HCT116 (cell line): ENCODE measurements around the gene IL18BP. TPM values are rescaled to one million over a fixed set of nuclear protein-coding genes. Genes with fewer than 3 reads are reported as not detected.

Source experiments
- ATAC-seq: fragments of 200-7000 bp; cut with Tn5 transposase; 2 replicates; pipeline ENCODE4 v1.9.1; 2020; ENCODE audit warnings: mild to moderate bottlenecking, moderate library complexity
- BruUV-seq: library from RNA; stranded (reverse); fragments of 400-500 nt; replicated peaks from 2 replicates; lab custom pipeline; 2021; lab: Mats Ljungman, UMichigan
- CTCF ChIA-PET: fragments of 300-600 bp; sonication (Branson Sonifier 250); formaldehyde crosslinking; loops from one replicate; lab custom pipeline; 2021; ENCODE audit warnings: antibody characterized with exemption; lab: Charles Lee
- POLR2A ChIA-PET: fragments of 300-600, 350-600 bp; sonication (Branson Sonifier 250); formaldehyde crosslinking; loops from one replicate; lab custom pipeline; 2021; ENCODE audit warnings: antibody characterized with exemption; lab: Charles Lee
- RAD21 ChIA-PET, 2 experiments: fragments of 300-600 bp; sonication (Branson Sonifier 250); formaldehyde crosslinking; loops; one replicate each; lab custom pipeline; 2023; ENCODE audit warnings: low total read pairs in 2 of 2; ENCODE audit not compliant: uncharacterized antibody in 2 of 2, unreplicated experiment in 2 of 2, low non-redundant PET in 1 of 2; lab: Charles Lee
- DNase-seq: peaks from one replicate; pipeline ENCODE4 v3.0.0-alpha.2; 2010; ENCODE audit warnings: low read depth, low spot score
- H2AFZ ChIP-seq: fragments of 200-600 bp; shearing (Covaris generic), sonication (generic); 2 replicates; pipeline ENCODE4 v1.6.1; 2017; ENCODE audit warnings: low read depth, mixed run types, mixed read lengths, antibody characterized with exemption, low read length; ENCODE audit not compliant: poor library complexity, severe bottlenecking
- H3K27ac ChIP-seq: 2 replicates; pipeline ENCODE4 v1.5.1; 2012; ENCODE audit warnings: low read depth, low read length
- H3K27me3 ChIP-seq: fragments of 200-600 bp; sonication (generic); 2 replicates; pipeline ENCODE4 v1.6.1; 2016; ENCODE audit warnings: mixed run types, low read length, mixed read lengths; ENCODE audit not compliant: insufficient read depth
- H3K36me3 ChIP-seq, 2 experiments: fragments of 200-500 bp in 1 of 2; fragments of 200-600 bp in 1 of 2; sonication (Bioruptor generic) in 1 of 2; sonication (generic) in 1 of 2; 2 replicates each; pipeline versions ENCODE4 v1.5.1 to v1.6.1; 2014 to 2016; ENCODE audit warnings: low read length in 2 of 2, inconsistent platforms in 1 of 2, mixed read lengths in 1 of 2, mixed run types in 1 of 2; ENCODE audit not compliant: insufficient read depth in 2 of 2, control insufficient read depth in 1 of 2
- H3K4me1 ChIP-seq, 2 experiments: fragments of 200-600 bp in 1 of 2; sonication (generic) in 1 of 2; 2 replicates each; pipeline versions ENCODE4 v1.5.1 to v1.6.1; 2012 to 2017; ENCODE audit warnings: low read length in 2 of 2, inconsistent platforms in 1 of 2, mild to moderate bottlenecking in 1 of 2, mixed read lengths in 1 of 2, mixed run types in 1 of 2, moderate library complexity in 1 of 2; ENCODE audit not compliant: insufficient read depth in 2 of 2, control insufficient read depth in 1 of 2
- H3K4me2 ChIP-seq: fragments of 200-600 bp; sonication (generic); 2 replicates; pipeline ENCODE4 v1.6.1; 2017; ENCODE audit warnings: mixed run types, low read length, mixed read lengths
- H3K4me3 ChIP-seq, 2 experiments: fragments of 200-600 bp in 1 of 2; sonication (generic) in 1 of 2; replicated peaks in 1 of 2; 2 replicates each; pipeline ENCODE4 v1.5.1; 2011 to 2016; ENCODE audit warnings: low read length in 2 of 2, control low read depth in 1 of 2, low read depth in 1 of 2, mild to moderate bottlenecking in 1 of 2, mixed read lengths in 1 of 2, mixed run types in 1 of 2
- H3K79me2 ChIP-seq: fragments of 200-600 bp; sonication (generic); 2 replicates; pipeline ENCODE4 v1.6.1; 2017; ENCODE audit warnings: mild to moderate bottlenecking, mixed run types, low read length, moderate library complexity, mixed read lengths; ENCODE audit not compliant: insufficient read depth
- H3K9ac ChIP-seq: fragments of 200-600 bp; sonication (generic); 2 replicates; pipeline ENCODE4 v1.6.1; 2016; ENCODE audit warnings: low read length, mixed read lengths
- H3K9me2 ChIP-seq: fragments of 200-600 bp; sonication (generic), shearing (Covaris generic); 2 replicates; pipeline ENCODE4 v1.6.1; 2017; ENCODE audit warnings: mixed run types, mild to moderate bottlenecking, moderate library complexity; ENCODE audit not compliant: insufficient read depth
- H3K9me3 ChIP-seq, 2 experiments: fragments of 200-500 bp in 1 of 2; fragments of 200-600 bp in 1 of 2; sonication (Bioruptor generic) in 1 of 2; sonication (generic) in 1 of 2; 2 replicates each; pipeline ENCODE4 v1.6.1; 2014 to 2017; ENCODE audit warnings: low read length in 2 of 2, mixed read lengths in 2 of 2, inconsistent platforms in 1 of 2, low read depth in 1 of 2, mild to moderate bottlenecking in 1 of 2, mixed run types in 1 of 2, moderate library complexity in 1 of 2; ENCODE audit not compliant: control insufficient read depth in 1 of 2, insufficient read depth in 1 of 2
- H4K20me1 ChIP-seq: fragments of 200-600 bp; sonication (generic), shearing (Covaris generic); 2 replicates; pipeline ENCODE4 v1.6.1; 2017; ENCODE audit warnings: mixed run types, mild to moderate bottlenecking, moderate library complexity; ENCODE audit not compliant: insufficient read depth
- ATF3 ChIP-seq: IDR thresholded peaks from 2 replicates; pipeline ENCODE4 v1.6.1; 2012
- CBX3 ChIP-seq: IDR thresholded peaks from 2 replicates; pipeline ENCODE4 v1.6.1; 2012; ENCODE audit warnings: low read depth
- CTCF ChIP-seq, 3 experiments: fragments of 200-600 bp in 1 of 3; sonication (generic) in 1 of 3; IDR thresholded peaks in 2 of 3; conservative IDR thresholded peaks in 1 of 3; 2 replicates each; pipeline ENCODE4 v1.5.1; 2012 to 2017; ENCODE audit warnings: low read depth in 2 of 3, low read length in 2 of 3, antibody characterized with exemption in 1 of 3, borderline replicate concordance in 1 of 3, control low read depth in 1 of 3, mild to moderate bottlenecking in 1 of 3, mixed read lengths in 1 of 3, mixed run types in 1 of 3, moderate library complexity in 1 of 3; ENCODE audit not compliant: insufficient read depth in 1 of 3
- EGR1 ChIP-seq: IDR thresholded peaks from 2 replicates; pipeline ENCODE4 v1.6.1; 2012; ENCODE audit warnings: low read depth
- ELF1 ChIP-seq: IDR thresholded peaks from 2 replicates; pipeline ENCODE4 v1.6.1; 2012; ENCODE audit warnings: low read depth, borderline replicate concordance
- EZH2 ChIP-seq: fragments of 200-600 bp; sonication (generic); IDR thresholded peaks from 2 replicates; pipeline ENCODE4 v1.6.1; 2017; ENCODE audit warnings: antibody characterized with exemption, mixed run types
- JUND ChIP-seq: IDR thresholded peaks from 2 replicates; pipeline ENCODE4 v1.6.1; 2012
- MAX ChIP-seq: IDR thresholded peaks from 2 replicates; pipeline ENCODE4 v1.6.1; 2012
- POLR2A ChIP-seq: IDR thresholded peaks from 2 replicates; pipeline ENCODE4 v1.7.0; 2011; ENCODE audit warnings: borderline replicate concordance; ENCODE audit not compliant: insufficient read depth, insufficient read length; ENCODE audit errors: extremely low read depth
- POLR2AphosphoS5 ChIP-seq: IDR thresholded peaks from 2 replicates; pipeline ENCODE4 v1.6.1; 2011; ENCODE audit warnings: mild to moderate bottlenecking, low read depth, low read length, moderate library complexity
- REST ChIP-seq: IDR thresholded peaks from 2 replicates; pipeline ENCODE4 v1.6.1; 2012; ENCODE audit warnings: low read depth
- SIN3A ChIP-seq: IDR thresholded peaks from 2 replicates; pipeline ENCODE4 v1.6.1; 2012; ENCODE audit warnings: low read depth
- SP1 ChIP-seq: IDR thresholded peaks from 2 replicates; pipeline ENCODE4 v1.6.1; 2012; ENCODE audit warnings: low read depth
- SRF ChIP-seq: IDR thresholded peaks from 2 replicates; pipeline ENCODE4 v1.6.1; 2012; ENCODE audit warnings: low read depth
- YY1 ChIP-seq: IDR thresholded peaks from 2 replicates; pipeline ENCODE4 v1.6.1; 2011; ENCODE audit warnings: low read length, low read depth, moderate library complexity, mild to moderate bottlenecking; ENCODE audit not compliant: insufficient replicate concordance; ENCODE audit errors: extremely low read depth
- ZBTB33 ChIP-seq: IDR thresholded peaks from 2 replicates; pipeline ENCODE4 v1.6.1; 2011; ENCODE audit warnings: mild to moderate bottlenecking, low read length, moderate library complexity; ENCODE audit not compliant: insufficient replicate concordance; ENCODE audit errors: extremely low read depth
- ZFX ChIP-seq: fragments of 450-650 bp; IDR thresholded peaks from 2 replicates; pipeline ENCODE4 v1.6.1; 2017
- ZNF274 ChIP-seq: fragments of 200-500 bp; sonication (Bioruptor generic); IDR thresholded peaks from 2 replicates; pipeline ENCODE4 v1.6.1; 2014; ENCODE audit warnings: mild to moderate bottlenecking, low read depth, low read length, inconsistent platforms
- intact Hi-C: fragments of 100-400 bp; cut with micrococcal nuclease; formaldehyde crosslinking; loops from 2 replicates; pipeline ENCODE4 v1.10.0; 2022
- total RNA-seq: library from RNA; stranded (reverse); gene quantifications from one replicate; pipeline ENCODE4 v1.2.1, GENCODE V29; 2021; ENCODE audit not compliant: unreplicated experiment

Gene IL18BP
- total RNA-seq, 1 experiment from 2014 or later, result 9.8 TPM

- ChIA-PET POLR2A (interaction anchor here (0.8 kb wide), 1 partner anchor 9 kb away, joined by 4 read pairs; no protein-coding TSS in a partner anchor), RAD21 (interaction anchor here in 1 of 2 experiments (0.8 kb wide), 1 partner anchor 250 kb away, joined by 3 read pairs; no protein-coding TSS in a partner anchor), CTCF (interaction anchor here (0.9 to 2.2 kb wide), 3 partner anchors 15 to 395 kb away, joined by 3 to 10 read pairs (median 3); partner anchors contain the start of gene CLPB)
- Histone ChIP-seq H3K9ac (peak overlapping the region; percentile 63), H4K20me1 (no peaks in the 10 kb centered on the region), H3K9me3 (no peaks in the 10 kb centered on the region), H3K4me2 (peak overlapping the region; percentile 81), H3K4me1 (peaks cover 24 to 53% of the 10 kb centered on the region in 2 experiments), H3K9me2 (no peaks in the 10 kb centered on the region), H3K79me2 (peaks cover 94% of the 10 kb centered on the region), H3K27ac (peak overlapping the region; percentile 83; the same call in 1 of the 2 replicates), H3K4me3 (peak overlapping the region; percentile 57 to 63), H2AFZ (no peak overlapping the region), H3K27me3 (no peaks in the 10 kb centered on the region), H3K36me3 (no peaks in the 10 kb centered on the region; a peak in 1 of 4 replicates)
- TF ChIP-seq EZH2 (no peak), SP1 (no peak), SRF (no peak), ZBTB33 (no peak), SIN3A (no peak), MAX (no peak), REST (no peak), CBX3 (no peak), ZNF274 (no peak), ATF3 (no peak), ELF1 (no peak), EGR1 (no peak), ZFX (no peak), POLR2AphosphoS5 (no peak), CTCF (IDR thresholded peaks at IDR 0.05 in 2 of 3, conservative IDR thresholded peaks at IDR 0.05 in 1 of 3; ENCODE audit: borderline replicate concordance in 1 of 3, insufficient read depth in 1 of 3, low read depth in 2 of 3, low read length in 2 of 3) (no peak), POLR2A (no peak), YY1 (no peak), JUND (no peak)
- BruUV-seq, result no TSS peak
- intact Hi-C loops, result loop anchor here (5.0 kb wide), 1 partner anchor 37 kb away; no protein-coding TSS in a partner anchor
- DNase-seq, result no peak
- ATAC-seq, result no peak
Observed at GRCh38 chr11:72039856-72040401, 41.2 kb downstream of the IL18BP start.
